Endometrial microvascular endothelial cells (primary cell): ENCODE data around the gene ZBTB37. TPM values are rescaled to one million over a fixed set of nuclear protein-coding genes. Genes with fewer than 3 reads are reported as not detected.
"Not testable (repeated sequence)": the region's sequence is repeated elsewhere in the genome, so short reads cannot be mapped to it uniquely, and the experiment has no call there.

Experiments
- in situ Hi-C: cut with HindIII; loops from 2 replicates; pipeline ENCODE4 v1.10.0; 2017; ENCODE audit warnings: low sequenced_read_pairs, low pct_unique_long_range_greater_than_20kb; ENCODE audit errors: inconsistent ontology term
- total RNA-seq: library from RNA; depleted of rRNA; stranded (reverse); fragments of >200 nt; gene quantifications from one replicate; pipeline ENCODE4 v1.2.3, GENCODE V29; 2015; ENCODE audit errors: inconsistent ontology term

The ZBTB37 gene
- 1.7 TPM for total RNA-seq

- in situ Hi-C loops: no loop called here
These were observed at the start of gene ZBTB37 for GRCh38 chr1:173868266-173869020. ZBTB37 (plus strand) TSS chr1:173868380; CDS start chr1:173870226, 1,846 bp downstream.

GRCh38 chr1:173818459-173818858, 49.7 kb upstream of the ZBTB37 start:
- in situ Hi-C loops: no loop called here

GRCh38 chr1:173821680-173822079, 46.5 kb upstream of the ZBTB37 start:
- in situ Hi-C loops: no loop called here

GRCh38 chr1:173823781-173824314, 44.3 kb upstream of the ZBTB37 start:
- in situ Hi-C loops: no loop called here

- in situ Hi-C loops: no loop called here
These were observed 43.7 kb upstream of the ZBTB37 start, which contains the start of the genes CENPL and DARS2 for GRCh38 chr1:173824315-173825081. CENPL (minus strand) TSS chr1:173824883; CDS start chr1:173811299, 13,584 bp downstream. DARS2 (plus strand) TSS chr1:173824673; CDS start chr1:173825230, 557 bp downstream.

GRCh38 chr1:173827611-173828010, 40.6 kb upstream of the ZBTB37 start:
- in situ Hi-C loops: no loop called here

- in situ Hi-C loops: no loop called here
These were observed 35.4 kb upstream of the ZBTB37 start for GRCh38 chr1:173832748-173833147.

- in situ Hi-C loops: no loop called here
These were observed 16.1 kb upstream of the ZBTB37 start for GRCh38 chr1:173852105-173852504.

GRCh38 chr1:173853074-173853473, 15.1 kb upstream of the ZBTB37 start:
- in situ Hi-C loops: no loop called here

GRCh38 chr1:173856014-173856413, 12.2 kb upstream of the ZBTB37 start:
- in situ Hi-C loops: no loop called here

GRCh38 chr1:173856903-173857302, 11.3 kb upstream of the ZBTB37 start:
- in situ Hi-C loops: no loop called here

GRCh38 chr1:173857363-173857917, 10.7 kb upstream of the ZBTB37 start:
- in situ Hi-C loops: no loop called here

GRCh38 chr1:173859547-173859946, 8.6 kb upstream of the ZBTB37 start:
- in situ Hi-C loops: not testable (repeated sequence)

GRCh38 chr1:173860065-173860464, 8.1 kb upstream of the ZBTB37 start:
- in situ Hi-C loops: no loop called here

GRCh38 chr1:173861731-173862145, 6.4 kb upstream of the ZBTB37 start:
- in situ Hi-C loops: no loop called here

- in situ Hi-C loops: not testable (repeated sequence)
These were observed 5.9 kb upstream of the ZBTB37 start for GRCh38 chr1:173862146-173862768.

- in situ Hi-C loops: no loop called here
These were observed 5.4 kb upstream of the ZBTB37 start for GRCh38 chr1:173862769-173863223.

GRCh38 chr1:173863224-173864161, 4.7 kb upstream of the ZBTB37 start:
- in situ Hi-C loops: no loop called here
